GM19467 (cell line): ENCODE data around the gene BTBD16.

Experiments used
- ATAC-seq: cut with Tn5 transposase; IDR thresholded peaks from one replicate; pipeline ENCODE4 v1.9.1; 2021; ENCODE audit warnings: mild to moderate bottlenecking, moderate library complexity; ENCODE audit not compliant: unreplicated experiment

BTBD16 gene

GRCh38 chr10:122338609-122339441 lies 67.7 kb downstream of the BTBD16 start:
- ATAC-seq, result no peak

GRCh38 chr10:122341141-122341810 lies 70.2 kb downstream of the BTBD16 start:
- ATAC-seq, result no peak

- ATAC-seq, result no peak
These were observed 71.4 kb downstream of the BTBD16 start for GRCh38 chr10:122342293-122343134.

- ATAC-seq, result no peak
These were observed 72.2 kb downstream of the BTBD16 start for GRCh38 chr10:122343135-122343800.

- no peak for ATAC-seq
These were observed 72.8 kb downstream of the BTBD16 start for GRCh38 chr10:122343936-122344335.

- ATAC-seq, result no peak
These were observed 73.7 kb downstream of the BTBD16 start for GRCh38 chr10:122344741-122345258.

- no peak for ATAC-seq
These were observed 75.3 kb downstream of the BTBD16 start for GRCh38 chr10:122346326-122346950.

GRCh38 chr10:122347170-122347841 lies 76.2 kb downstream of the BTBD16 start:
- ATAC-seq, result no peak

- ATAC-seq, result no peak
These were observed 77.4 kb downstream of the BTBD16 start for GRCh38 chr10:122348512-122348911.

GRCh38 chr10:122348935-122349361 lies 77.9 kb downstream of the BTBD16 start:
- ATAC-seq, result no peak

GRCh38 chr10:122349758-122350369 lies 78.8 kb downstream of the BTBD16 start:
- ATAC-seq, result no peak

- no peak for ATAC-seq
These were observed 79.8 kb downstream of the BTBD16 start for GRCh38 chr10:122350893-122351292.

GRCh38 chr10:122352817-122353525 lies 81.9 kb downstream of the BTBD16 start:
- ATAC-seq, result no peak

- no peak for ATAC-seq
These were observed 83.3 kb downstream of the BTBD16 start for GRCh38 chr10:122354383-122354782.

GRCh38 chr10:122357685-122358084 lies 86.6 kb downstream of the BTBD16 start:
- ATAC-seq, result no peak

GRCh38 chr10:122359621-122360020 lies 88.5 kb downstream of the BTBD16 start:
- ATAC-seq, result no peak

GRCh38 chr10:122361046-122361445 lies 90.0 kb downstream of the BTBD16 start:
- ATAC-seq, result no peak

- no peak for ATAC-seq
These were observed 91.0 kb downstream of the BTBD16 start for GRCh38 chr10:122362031-122362592.
